Measurements from ENCODE around the gene FARP1.
"Not testable (repeated sequence)": the region's sequence is repeated elsewhere in the genome, so short reads cannot be mapped to it uniquely, and the experiment has no call there.

FARP1 gene

DNA sequence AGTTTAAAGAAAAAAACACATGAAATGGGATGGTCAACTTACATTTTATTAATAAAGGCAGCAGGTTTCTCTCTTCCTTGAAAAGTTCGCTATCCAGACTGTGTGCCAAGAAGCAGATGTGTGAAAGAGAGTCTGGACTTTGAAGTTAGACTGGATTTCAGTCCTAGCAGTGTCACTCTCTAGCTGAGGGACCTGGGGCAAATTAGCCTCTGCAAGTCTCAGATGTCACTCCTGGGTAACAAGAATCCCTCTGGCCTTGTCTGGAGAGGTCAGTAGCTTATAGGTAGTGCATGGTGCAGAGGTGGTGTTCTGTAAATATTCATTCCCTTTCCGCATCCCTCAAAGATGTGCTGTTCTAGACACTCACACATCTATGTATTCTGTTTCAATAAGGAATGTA lies 221.8 kb downstream of the FARP1 start:
- DNase-seq (ENCODE audit: low read depth in 2 of 2), result no peak

DNA sequence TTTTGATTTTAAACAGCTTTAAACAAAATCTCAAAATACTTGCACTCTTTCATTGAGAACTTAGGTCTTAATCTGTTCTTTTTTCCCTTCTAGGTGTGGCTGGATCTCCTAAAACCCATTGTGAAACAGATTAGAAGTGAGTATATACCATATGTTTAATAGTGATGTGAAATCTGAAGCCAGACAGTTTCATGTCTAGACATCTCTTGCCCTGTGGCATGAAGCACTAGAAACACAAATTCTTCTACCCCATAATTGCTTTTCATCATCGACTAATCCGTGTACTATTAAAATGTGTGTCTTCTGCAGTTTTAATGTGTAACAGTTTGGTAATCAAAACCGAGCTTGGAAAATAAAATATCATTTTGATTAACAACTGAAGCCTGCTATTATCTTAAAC lies 222.4 kb downstream of the FARP1 start:
- no peak for DNase-seq (ENCODE audit: low read depth in 2 of 2)

DNA sequence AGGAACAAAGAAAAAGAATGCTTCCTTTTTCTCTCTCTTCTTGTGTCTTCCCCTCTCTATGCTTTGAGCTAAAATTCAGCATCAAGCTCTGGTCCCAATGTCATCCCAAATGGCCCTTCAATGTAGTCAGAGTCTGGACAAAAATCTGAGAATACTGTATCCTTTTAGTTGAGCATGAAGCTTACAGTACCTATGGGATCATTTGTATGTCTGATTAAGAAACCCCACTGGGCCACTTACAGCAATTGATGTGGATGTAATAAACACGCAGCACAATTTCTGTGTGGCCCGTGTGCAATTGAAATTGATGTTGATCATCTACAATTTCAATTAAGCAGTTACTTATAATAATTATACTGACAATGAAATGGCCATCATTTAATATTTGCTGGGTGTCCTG lies 223.1 kb downstream of the FARP1 start:
- DNase-seq (ENCODE audit: low read depth in 2 of 2), result no peak

DNA sequence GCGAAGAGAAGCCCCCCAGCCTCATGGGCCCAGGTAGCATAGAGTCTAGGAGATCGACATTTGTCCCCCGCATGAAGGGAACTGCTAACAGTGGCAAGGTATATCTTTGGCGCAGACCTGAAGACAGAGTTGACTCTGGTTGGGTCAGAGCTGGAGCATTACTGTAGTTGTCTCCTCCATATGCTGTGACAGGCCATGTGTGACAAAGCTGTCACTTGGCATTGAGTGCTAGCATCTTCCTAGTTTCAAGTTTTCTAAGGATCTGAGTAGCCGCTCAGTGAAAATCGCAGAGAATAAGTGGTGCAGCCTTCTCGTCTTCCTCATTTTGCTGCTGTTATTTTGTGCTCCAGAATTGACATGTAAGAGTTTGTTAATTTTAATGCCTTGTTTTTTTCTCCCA lies 223.5 kb downstream of the FARP1 start:
- no peak for DNase-seq (ENCODE audit: low read depth in 2 of 2)

DNA sequence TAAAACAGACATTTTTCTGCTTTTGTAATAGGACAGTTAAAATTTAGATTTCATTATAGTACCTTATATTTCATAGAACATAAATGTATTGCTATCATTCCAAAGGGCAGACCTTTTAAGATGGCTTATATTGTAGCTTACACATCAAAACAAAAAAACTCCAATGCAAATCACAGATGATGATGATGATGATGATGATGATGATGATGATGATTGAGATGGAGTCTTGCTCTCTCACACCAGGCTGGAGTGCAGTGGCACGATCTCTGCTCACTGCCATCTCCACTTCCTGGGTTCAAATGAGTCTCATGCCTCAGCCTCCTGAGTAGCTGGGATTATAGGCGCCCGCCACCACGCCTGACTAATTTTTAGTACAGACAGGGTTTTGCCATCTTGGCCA lies 224.1 kb downstream of the FARP1 start:
- no peak for DNase-seq (ENCODE audit: low read depth in 2 of 2)

DNA sequence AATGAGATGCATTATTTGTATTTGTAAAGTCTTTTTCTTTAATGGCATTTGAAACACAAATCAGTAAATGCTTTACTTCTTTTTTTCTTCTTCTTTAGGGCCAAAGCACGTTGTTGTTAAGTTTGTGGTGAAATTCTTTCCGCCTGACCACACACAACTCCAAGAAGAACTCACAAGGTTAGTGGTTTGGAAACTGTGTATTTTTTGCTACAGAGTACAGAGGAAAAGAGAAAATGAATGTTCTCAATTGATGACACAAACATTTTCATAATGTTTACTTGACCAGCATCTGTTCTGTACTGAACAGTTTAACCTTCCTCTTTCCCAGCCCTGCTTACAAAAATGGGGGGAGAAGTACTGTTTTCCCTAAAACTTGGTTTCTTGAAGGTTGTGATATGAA lies 225.1 kb downstream of the FARP1 start:
- DNase-seq (ENCODE audit: low read depth in 2 of 2), result no peak

DNA sequence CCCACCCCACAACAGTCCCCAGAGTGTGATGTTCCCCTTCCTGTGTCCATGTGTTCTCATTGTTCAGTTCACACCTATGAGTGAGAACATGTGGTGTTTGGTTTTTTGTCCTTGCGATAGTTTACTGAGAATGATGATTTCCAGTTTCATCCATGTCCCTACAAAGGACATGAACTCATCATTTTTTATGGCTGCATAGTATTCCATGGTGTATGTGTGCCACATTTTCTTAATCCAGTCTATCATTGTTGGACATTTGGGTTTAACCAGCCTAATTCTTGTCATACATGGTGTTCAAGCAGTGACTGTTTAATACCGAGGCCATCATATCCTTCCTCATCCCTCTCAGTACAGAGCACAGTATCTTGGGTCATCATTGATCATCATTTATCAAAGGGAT lies 226.6 kb downstream of the FARP1 start:
- not testable (repeated sequence) for DNase-seq (ENCODE audit: low read depth in 2 of 2)

DNA sequence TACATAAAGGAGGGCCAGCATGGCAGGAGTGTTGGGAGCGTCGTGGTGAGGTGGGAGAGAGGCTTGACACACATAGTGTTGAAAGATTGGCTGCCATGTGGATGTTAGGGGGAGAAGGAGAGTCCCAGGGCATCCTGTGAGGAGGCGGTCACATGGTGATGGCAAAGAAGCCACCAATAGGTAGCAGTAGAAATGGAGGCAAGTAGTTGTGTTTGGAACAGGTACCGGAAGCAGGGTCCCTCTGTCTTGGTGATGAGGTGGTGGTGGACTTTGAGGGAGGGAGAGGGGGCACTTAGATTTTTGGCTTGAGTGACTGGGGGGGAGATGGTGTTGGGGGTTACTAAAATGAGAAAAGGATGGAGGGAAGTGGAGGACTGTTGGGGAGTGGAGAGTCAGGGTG lies 227.4 kb downstream of the FARP1 start:
- DNase-seq (ENCODE audit: low read depth in 2 of 2), result no peak

DNA sequence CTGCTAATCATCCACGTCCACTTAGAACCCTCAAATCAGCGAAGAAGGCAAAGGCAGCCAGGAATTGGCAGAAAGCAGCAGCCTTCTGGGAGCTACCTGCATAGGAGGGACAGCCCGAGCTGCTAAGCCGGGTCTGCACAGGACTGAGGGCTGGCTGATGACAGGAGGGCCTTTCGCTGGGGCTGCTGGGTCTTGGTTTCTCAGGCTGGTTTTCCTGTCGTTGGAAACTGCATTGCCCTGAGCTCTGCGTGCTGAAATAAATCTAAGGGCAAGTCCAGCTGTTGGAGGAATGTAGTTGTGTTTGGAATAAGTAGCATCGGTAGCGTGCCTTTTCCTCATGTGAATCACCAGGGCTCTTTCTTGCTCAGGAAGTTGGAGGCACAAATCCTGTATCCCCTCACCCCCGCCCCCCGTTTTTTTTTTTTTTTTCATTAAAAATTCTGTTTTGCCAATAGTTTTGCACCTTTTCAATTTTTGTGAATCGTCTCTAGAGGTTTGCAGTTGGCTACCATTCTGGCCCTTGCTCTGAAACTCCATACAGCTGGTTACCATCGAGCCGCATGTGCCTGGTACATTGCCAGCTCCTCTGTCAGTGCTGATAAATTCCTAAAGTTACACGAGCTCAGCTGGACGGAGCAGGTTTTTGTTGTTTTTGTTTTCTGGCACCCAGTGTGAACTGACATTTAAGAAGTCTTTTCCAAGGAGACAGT lies 228.1 kb downstream of the FARP1 start:
- DNase-seq (ENCODE audit: low read depth in 2 of 2), result no peak

DNA sequence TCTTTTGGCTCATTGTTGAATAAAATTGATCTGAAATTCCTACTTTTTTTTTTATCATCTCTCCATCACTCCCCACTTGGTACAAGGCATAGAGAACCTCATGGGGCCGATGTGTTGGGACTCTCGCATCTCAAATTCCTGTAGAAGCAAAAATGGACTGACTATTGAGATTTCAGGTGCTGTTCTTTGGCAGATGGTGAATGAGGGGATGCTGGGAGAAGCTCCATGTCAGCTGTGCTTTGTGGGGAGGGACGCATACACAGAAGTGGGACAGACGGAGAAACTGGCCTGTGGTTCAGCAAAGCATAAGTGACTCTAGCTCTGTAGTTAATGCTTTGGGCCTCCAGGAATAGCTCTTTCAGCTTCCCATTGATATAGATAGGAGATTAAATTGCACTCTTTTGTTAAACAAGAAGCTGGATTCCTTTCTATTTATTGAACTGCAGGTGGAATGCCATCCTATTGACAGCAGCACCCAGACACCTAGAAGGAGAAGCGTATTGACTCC lies 228.7 kb downstream of the FARP1 start:
- no peak for DNase-seq (ENCODE audit: low read depth in 2 of 2)

DNA sequence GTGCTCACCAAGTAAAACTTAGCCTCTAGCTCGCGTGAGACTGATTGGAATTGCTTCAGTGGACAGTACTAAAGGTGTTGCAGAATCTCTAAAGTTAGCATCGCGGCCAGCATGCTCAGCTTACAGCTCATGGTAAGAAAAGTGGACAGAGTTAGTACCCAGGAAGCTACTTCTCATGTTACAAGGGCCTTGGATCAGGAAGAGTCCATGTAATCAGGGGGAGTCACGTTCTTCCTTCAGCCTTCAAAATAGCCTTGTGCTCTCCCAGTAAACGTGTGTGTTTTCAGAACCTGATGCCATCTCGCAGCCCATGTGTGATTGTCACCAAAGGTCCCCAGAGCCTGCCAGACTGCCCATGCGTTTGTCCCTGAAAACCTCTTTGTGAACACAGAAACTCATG lies 230.0 kb downstream of the FARP1 start:
- no peak for DNase-seq (ENCODE audit: low read depth in 2 of 2)

DNA sequence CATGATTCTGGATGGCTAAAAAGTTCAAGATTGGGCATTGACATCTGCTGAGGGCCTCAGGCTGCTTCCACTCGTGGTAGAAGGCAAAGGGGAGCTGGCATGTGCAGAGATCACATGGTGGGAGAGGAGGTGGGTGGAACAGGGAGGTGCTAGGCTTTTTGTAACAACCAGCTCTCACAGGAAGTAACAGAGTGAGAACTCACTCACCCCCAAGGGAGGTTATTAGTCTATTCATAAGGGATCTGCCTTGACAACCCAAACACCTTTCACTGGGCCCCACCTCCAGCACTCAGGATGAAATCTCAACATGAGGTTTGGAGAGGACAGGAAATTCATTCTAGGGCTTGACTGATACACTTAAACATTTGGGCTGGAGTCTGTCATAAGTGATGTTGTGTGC lies 231.9 kb downstream of the FARP1 start:
- DNase-seq (ENCODE audit: low read depth in 2 of 2), result no peak

DNA sequence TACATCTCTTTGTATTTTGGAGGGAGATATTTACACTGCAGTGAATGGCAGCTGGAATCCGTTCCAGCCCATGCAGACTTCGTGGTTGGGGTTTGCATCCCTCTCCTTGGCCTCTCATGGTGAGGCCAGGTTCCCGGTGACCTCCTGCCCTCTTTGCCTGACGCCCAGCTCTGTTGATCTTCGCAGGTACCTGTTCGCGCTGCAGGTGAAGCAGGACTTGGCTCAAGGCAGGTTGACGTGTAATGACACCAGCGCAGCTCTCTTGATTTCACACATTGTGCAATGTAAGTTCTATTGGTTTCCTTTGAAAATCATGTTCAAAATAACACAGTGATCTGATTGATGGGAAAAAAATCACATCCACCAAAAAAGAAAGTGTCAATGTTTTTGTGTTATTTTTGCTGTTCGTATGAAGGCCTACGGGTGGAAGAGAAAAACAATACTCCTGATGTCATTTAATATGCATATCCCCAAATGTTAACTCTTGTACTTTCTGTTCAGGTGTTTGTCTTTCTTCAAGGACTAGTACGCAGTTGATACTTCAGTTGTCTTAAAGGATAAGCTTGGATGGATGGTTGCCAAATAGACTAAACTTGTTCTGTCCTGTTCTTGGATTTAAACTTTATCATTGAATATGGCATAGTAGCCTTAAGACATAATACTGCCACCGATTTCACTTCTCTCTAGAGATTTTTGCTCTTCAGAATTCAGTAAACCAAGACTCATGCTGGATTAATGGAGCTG lies 234.9 kb downstream of the FARP1 start:
- DNase-seq (ENCODE audit: low read depth in 2 of 2), result no peak

DNA sequence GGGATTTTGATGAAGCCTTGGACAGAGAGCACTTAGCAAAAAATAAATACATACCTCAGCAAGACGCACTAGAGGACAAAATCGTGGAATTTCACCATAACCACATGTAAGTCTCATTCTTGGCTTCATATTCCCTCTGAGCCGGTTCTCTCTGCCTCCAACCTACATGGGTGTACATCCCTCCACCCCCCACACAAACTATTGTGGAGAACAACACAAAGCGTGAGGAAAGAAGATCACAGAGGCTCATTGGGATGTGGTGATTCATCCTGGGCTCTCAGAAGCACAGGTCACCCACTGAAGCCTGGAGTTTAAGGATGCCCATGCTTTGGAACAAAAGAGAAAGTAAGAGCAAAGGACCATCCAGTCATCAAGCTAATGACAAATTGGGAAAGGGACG lies 241.8 kb downstream of the FARP1 start:
- DNase-seq (ENCODE audit: low read depth in 2 of 2), result no peak

DNA sequence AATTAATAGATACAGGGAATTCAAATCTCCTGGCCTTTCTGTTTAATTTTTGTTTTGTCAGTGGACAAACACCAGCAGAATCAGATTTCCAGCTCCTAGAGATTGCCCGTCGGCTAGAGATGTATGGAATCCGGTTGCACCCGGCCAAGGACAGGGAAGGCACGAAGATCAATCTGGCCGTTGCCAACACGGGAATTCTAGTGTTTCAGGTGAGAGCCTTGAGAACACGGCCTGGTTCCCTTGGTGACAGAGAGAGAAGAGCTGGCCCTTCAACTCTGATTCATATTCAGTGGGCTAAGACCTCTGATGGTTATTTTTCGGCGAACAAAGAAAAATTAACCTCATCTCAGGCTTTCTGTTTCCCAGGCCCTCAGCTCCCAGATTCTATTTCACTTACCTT lies 242.7 kb downstream of the FARP1 start:
- DNase-seq (ENCODE audit: low read depth in 2 of 2), result no peak

DNA sequence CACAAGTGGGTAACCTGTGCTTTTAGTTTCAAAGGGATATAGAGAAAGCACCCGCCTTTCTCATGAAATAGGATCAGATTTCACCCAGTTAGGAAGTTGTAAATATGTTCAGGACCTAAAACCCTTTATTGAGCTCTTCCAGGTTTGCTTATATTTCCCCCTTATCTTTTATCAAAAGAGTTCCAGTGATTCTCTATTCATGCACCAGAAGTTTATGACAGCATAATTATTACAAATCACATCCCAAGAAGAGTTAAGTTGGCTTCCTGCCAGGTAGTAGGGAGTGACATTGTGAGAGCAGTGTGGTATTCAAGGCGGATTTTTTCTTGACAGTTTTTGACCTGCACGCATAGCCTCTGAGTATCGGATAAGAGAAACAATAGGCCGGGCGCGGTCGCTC lies 243.7 kb downstream of the FARP1 start:
- DNase-seq (ENCODE audit: low read depth in 2 of 2), result no peak

DNA sequence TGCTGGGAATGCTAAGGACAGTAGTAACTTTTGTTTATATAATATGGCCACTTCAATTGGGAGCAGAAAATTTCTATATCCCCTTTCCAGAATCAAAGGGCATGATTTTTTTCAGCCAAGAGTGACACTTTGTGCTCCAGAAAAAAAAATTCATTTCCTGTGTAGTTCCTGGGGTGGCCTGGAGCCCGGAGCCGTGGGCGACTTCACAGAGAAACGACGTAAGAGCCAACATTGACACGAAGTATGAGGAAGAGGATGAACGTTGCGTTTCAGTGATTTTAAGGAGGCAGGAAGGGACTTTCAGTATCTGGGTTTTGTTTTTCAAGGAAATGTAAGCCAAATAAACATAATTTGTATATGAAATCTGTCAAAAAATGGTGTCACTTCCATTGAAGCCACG lies 246.4 kb downstream of the FARP1 start:
- no peak for DNase-seq (ENCODE audit: low read depth in 2 of 2)

DNA sequence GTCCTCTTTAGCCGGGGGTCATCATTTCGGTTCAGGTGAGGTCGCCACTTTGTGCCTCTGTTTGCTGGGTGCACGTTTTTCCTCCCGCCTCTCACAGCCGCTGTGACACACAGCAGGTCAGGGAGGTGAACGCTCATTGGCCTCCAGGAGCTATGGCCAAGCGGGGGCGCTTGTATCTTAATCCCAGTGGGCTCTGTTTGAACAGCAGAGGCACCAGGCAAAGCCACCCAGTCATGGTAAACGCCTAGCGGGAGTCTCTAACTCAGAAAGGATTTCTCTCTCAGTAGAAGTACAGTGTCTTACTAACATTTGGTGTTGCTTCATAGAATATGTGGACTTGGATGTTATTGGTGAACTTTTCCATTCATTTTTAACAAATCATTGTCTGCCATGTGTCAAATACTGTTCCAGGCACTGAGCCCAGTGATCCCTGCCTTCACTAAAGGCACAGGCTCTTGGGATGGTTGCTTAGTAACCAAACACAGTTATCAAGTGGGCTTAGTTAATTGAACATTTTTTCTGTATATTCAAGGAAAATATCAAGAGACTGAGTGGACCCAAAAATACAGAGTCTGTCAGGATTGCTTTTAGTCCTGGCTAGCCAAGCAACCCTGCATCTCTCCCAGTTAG lies 247.3 kb downstream of the FARP1 start:
- DNase-seq (ENCODE audit: low read depth in 2 of 2), result no peak

DNA sequence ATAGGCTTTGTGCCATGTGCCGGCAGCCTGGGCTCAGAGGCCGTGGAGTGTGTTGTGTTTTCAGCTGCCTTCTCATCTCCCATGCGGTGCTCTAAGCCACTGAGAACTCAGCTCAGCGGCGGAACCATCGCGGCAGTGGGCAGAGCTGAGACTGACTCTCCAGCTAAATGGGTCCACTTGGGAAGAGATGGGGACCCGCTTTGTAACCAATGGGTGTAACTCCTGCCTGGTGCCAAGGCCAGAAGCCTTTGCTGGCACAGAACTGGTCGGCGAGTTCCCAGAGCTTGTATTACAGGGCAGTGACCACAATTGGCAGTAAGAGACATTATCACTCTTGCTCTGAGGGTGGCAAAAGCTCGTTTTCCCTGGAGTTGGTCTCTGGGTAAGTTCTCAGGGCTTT lies 251.0 kb downstream of the FARP1 start:
- DNase-seq (ENCODE audit: low read depth in 2 of 2), result no peak

DNA sequence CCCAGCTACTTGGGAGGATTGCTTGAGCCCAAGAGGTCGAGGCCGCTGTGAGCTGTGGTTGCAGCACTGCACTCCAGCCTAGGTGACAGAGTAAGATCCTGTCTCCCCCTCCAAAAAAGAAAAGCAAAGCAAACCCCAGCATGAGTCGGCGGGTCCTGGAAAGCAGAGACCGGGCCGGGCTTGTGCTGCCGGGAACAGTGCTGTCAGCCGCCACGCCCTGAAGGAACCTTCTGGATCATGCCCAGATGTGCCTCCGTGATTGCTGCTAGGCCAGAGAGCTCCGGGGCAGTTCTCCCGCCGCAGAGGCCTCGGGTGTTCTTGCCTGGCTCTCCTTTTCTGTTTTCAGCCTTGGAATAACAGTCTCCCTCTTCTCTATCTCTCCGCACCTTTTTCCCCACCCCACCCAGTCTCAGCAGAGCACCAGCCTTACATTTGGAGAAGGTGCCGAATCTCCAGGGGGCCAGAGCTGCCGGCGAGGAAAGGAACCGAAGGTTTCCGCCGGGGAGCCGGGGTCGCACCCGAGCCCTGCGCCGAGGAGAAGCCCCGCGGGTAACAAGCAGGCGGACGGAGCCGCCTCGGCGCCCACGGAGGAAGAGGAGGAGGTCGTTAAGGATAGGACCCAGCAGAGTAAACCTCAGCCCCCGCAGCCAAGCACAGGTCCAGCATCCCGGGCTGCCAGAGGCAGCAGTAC lies 252.1 kb downstream of the FARP1 start:
- no peak for DNase-seq (ENCODE audit: low read depth in 2 of 2)

DNA sequence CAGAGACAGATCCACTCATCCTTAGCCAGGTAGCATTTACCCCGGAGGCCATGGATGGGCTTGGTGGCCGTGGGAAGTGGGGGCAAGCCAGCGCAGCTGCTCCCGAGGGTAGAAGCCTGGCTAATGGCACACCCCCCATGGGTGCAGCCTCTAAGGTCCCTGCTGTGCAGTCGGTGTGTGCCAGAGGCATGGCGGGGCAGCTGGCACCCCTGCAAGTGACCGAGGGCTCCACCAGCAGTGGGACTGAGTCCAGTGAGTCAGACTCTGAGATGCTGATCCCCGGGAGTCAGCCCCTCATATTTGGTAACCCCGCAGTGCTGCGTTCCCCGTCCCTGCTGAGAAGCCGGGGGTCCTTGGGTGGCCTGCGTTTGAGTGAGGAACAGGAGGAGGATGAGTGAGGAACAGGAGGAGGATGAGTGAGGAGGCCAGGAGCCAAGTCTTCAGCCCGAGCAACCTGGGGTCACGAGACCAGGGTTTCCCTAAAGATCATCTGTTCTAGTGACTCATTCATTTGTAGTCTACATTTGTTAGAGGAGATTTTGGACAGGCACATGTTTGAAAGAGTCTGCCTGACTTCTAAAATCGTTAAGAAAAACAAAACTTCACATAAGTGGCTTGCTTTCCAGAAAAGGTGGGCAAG lies 253.3 kb downstream of the FARP1 start:
- DNase-seq (ENCODE audit: low read depth in 2 of 2), result no peak

DNA sequence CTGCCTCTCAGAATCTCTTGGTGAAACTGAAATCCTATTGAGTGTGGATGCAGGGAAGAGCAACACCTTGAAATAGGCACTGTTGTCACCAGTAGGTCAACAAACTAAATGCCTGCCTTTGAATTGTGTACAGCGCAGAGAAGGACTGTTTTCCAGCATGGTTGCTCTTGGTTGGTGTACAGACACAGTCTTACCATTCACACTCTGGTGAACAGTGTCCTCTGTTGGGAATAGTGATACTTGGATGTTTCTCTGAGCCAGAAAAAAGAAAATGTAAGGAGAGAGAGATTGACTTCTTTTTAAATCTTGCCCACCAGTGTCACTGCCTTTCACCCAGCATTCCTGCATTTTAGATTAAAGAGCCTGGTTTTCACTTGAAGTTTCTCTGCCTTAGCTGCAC lies 254.3 kb downstream of the FARP1 start:
- no peak for DNase-seq (ENCODE audit: low read depth in 2 of 2)
